WTC11 (cell line): ENCODE data around the gene FKBP4. TPM values are rescaled to one million over a fixed set of nuclear protein-coding genes. Genes with fewer than 3 reads are reported as not detected.

ENCODE experiments used
- ATAC-seq: fragments of 200-7000 bp; cut with Tn5 transposase; 2 replicates; pipeline ENCODE4 v1.10.0; 2021; ENCODE audit warnings: mild to moderate bottlenecking, moderate library complexity
- CTCF ChIA-PET: fragments of 300-600 bp; sonication (Branson Sonifier 250); formaldehyde crosslinking; loops from one replicate; lab custom pipeline; 2021; ENCODE audit warnings: antibody characterized with exemption; lab: Charles Lee
- POLR2A ChIA-PET: fragments of 350-600 bp; sonication (Branson Sonifier 250); formaldehyde crosslinking; loops from one replicate; lab custom pipeline; 2021; ENCODE audit warnings: antibody characterized with exemption; lab: Charles Lee
- DNase-seq: peaks from one replicate; pipeline ENCODE4 v3.0.0; 2021; ENCODE audit warnings: low spot score
- H3K27ac Mint-ChIP-seq: 2 replicates; pipeline ENCODE4 v1.8.0; 2021; ENCODE audit warnings: mixed read lengths
- H3K27me3 Mint-ChIP-seq: 2 replicates; pipeline ENCODE4 v1.8.0; 2021; ENCODE audit warnings: low read depth, mild to moderate bottlenecking, moderate library complexity, mixed read lengths
- H3K36me3 Mint-ChIP-seq: 2 replicates; pipeline ENCODE4 v1.8.0; 2021; ENCODE audit warnings: mixed read lengths
- H3K4me1 Mint-ChIP-seq: 2 replicates; pipeline ENCODE4 v1.8.0; 2022; ENCODE audit warnings: mixed read lengths
- H3K4me3 Mint-ChIP-seq: 2 replicates; pipeline ENCODE4 v1.8.0; 2021; ENCODE audit warnings: mild to moderate bottlenecking, moderate library complexity, mixed read lengths
- H3K9me3 Mint-ChIP-seq: 2 replicates; pipeline ENCODE4 v1.8.0; 2021; ENCODE audit warnings: mixed read lengths
- ATF3 ChIP-seq: sonication (generic); formaldehyde crosslinking; conservative IDR thresholded peaks from 2 replicates; pipeline ENCODE4 v1.8.1; 2022; ENCODE audit warnings: mild to moderate bottlenecking, missing genetic modification reagents
- CTCF ChIP-seq: fragments of 200-600 bp; IDR thresholded peaks from 2 replicates; pipeline ENCODE4 v1.8.0; 2022; ENCODE audit warnings: antibody characterized with exemption
- EMX1 ChIP-seq: fragments of 250-450 bp; sonication (Bioruptor Pico); IDR thresholded peaks from 2 replicates; pipeline ENCODE4 v1.8.0; 2021; ENCODE audit warnings: mild to moderate bottlenecking
- ESRRA ChIP-seq: sonication (generic); formaldehyde crosslinking; IDR thresholded peaks from 2 replicates; pipeline ENCODE4 v1.8.1; 2022; ENCODE audit warnings: mild to moderate bottlenecking, missing genetic modification reagents, borderline replicate concordance
- HMGA2 ChIP-seq: fragments of 250-450 bp; sonication (Bioruptor Pico); IDR thresholded peaks from 2 replicates; pipeline ENCODE4 v1.4.0; 2021; ENCODE audit warnings: mild to moderate bottlenecking, moderate library complexity
- MAX ChIP-seq: sonication (generic); formaldehyde crosslinking; IDR thresholded peaks from 2 replicates; pipeline ENCODE4 v1.8.0; 2022; ENCODE audit warnings: mild to moderate bottlenecking, missing genetic modification reagents
- NFE2L1 ChIP-seq: sonication (generic); formaldehyde crosslinking; IDR thresholded peaks from 2 replicates; pipeline ENCODE4 v1.8.1; 2023; ENCODE audit warnings: missing genetic modification reagents
- OVOL2 ChIP-seq: fragments of 250-450 bp; sonication (Bioruptor Pico); IDR thresholded peaks from 2 replicates; pipeline ENCODE4 v1.9.0; 2021; ENCODE audit warnings: mild to moderate bottlenecking, borderline replicate concordance
- PRDM15 ChIP-seq: sonication (generic); formaldehyde crosslinking; IDR thresholded peaks from 2 replicates; pipeline ENCODE4 v1.8.0; 2022; ENCODE audit warnings: missing genetic modification reagents
- PRRX2 ChIP-seq: fragments of 250-450 bp; sonication (Bioruptor Pico); IDR thresholded peaks from 2 replicates; pipeline ENCODE4 v1.8.0; 2021; ENCODE audit warnings: mild to moderate bottlenecking
- ZBTB21 ChIP-seq: sonication (generic); formaldehyde crosslinking; IDR thresholded peaks from 2 replicates; pipeline ENCODE4 v1.8.1; 2023; ENCODE audit warnings: mild to moderate bottlenecking, missing genetic modification reagents, borderline replicate concordance
- ZBTB43 ChIP-seq: sonication (generic); formaldehyde crosslinking; IDR thresholded peaks from 2 replicates; pipeline ENCODE4 v1.8.1; 2023; ENCODE audit warnings: mild to moderate bottlenecking, missing genetic modification reagents
- ZNF121 ChIP-seq: sonication (generic); formaldehyde crosslinking; IDR thresholded peaks from 2 replicates; pipeline ENCODE4 v1.8.0; 2023; ENCODE audit warnings: missing genetic modification reagents
- ZNF138 ChIP-seq: sonication (generic); formaldehyde crosslinking; conservative IDR thresholded peaks from 2 replicates; pipeline ENCODE4 v1.8.1; 2022; ENCODE audit warnings: mild to moderate bottlenecking, moderate library complexity, missing genetic modification reagents
- ZNF263 ChIP-seq: sonication (generic); formaldehyde crosslinking; IDR thresholded peaks from 2 replicates; pipeline ENCODE4 v1.8.1; 2022; ENCODE audit warnings: low read depth, mild to moderate bottlenecking, moderate library complexity, missing genetic modification reagents
- total RNA-seq: library from RNA; stranded (reverse); gene quantifications from 3 replicates; pipeline ENCODE4 v1.2.3, GENCODE V29; 2021

Gene FKBP4
- total RNA-seq, 1 experiment from 2014 or later = 257 TPM

- ChIA-PET CTCF (interaction anchor here (0.5 to 2.6 kb wide), 11 partner anchors 17 to 382 kb away, joined by 3 to 10 read pairs (median 4); no protein-coding TSS in a partner anchor), POLR2A (interaction anchor here (1.1 kb wide), 1 partner anchor 29 kb away, joined by 3 read pairs; no protein-coding TSS in a partner anchor)
- H3K9me3 Mint-ChIP-seq = no peaks in the 10 kb centered on the region
- H3K4me3 Mint-ChIP-seq = peak overlapping the region; percentile 99
- DNase-seq = peak; percentile 54
- ATAC-seq = peak; percentile 38
- peaks cover 17% of the 10 kb centered on the region for H3K36me3 Mint-ChIP-seq
- peaks cover 13% of the 10 kb centered on the region for H3K4me1 Mint-ChIP-seq
- H3K27me3 Mint-ChIP-seq = no peaks in the 10 kb centered on the region
- H3K27ac Mint-ChIP-seq = peak overlapping the region; percentile 90
- TF ChIP-seq ZNF121 (CRISPR knock-in tag) (no peak), CTCF (peak; percentile 39; the same call in 1 of the 2 replicates), ATF3 (CRISPR knock-in tag) (no peak), NFE2L1 (CRISPR knock-in tag) (no peak)
These were observed 18.7 kb downstream of the FKBP4 start for GRCh38 chr12:2813214-2814185.

GRCh38 chr12:2819810-2820209, 25.0 kb downstream of the FKBP4 start:
- Mint-ChIP-seq H3K4me3 (no peak overlapping the region), H3K4me1 (peaks cover 20% of the 10 kb centered on the region), H3K9me3 (no peaks in the 10 kb centered on the region), H3K27me3 (no peaks in the 10 kb centered on the region), H3K36me3 (peaks cover 55% of the 10 kb centered on the region), H3K27ac (no peak overlapping the region)
- TF ChIP-seq PRDM15 (no peak), HMGA2 (CRISPR knock-in tag) (no peak)
- no peak for DNase-seq
- CTCF ChIA-PET = interaction anchor here (0.7 to 2.0 kb wide), 4 partner anchors 26 to 137 kb away, joined by 3 to 7 read pairs (median 5); no protein-coding TSS in a partner anchor
- ATAC-seq = no peak; the same call in 1 of the 2 replicates
- POLR2A ChIA-PET = no interaction called here

GRCh38 chr12:2820432-2820831, 25.7 kb downstream of the FKBP4 start:
- H3K4me1 Mint-ChIP-seq = peaks cover 26% of the 10 kb centered on the region
- H3K9me3 Mint-ChIP-seq = no peaks in the 10 kb centered on the region
- H3K27me3 Mint-ChIP-seq = no peaks in the 10 kb centered on the region
- no peak overlapping the region for H3K4me3 Mint-ChIP-seq
- TF ChIP-seq PRRX2 (CRISPR knock-in tag) (no peak), ZNF263 (CRISPR knock-in tag) (no peak), ZBTB21 (no peak), ZBTB43 (CRISPR knock-in tag) (no peak), ESRRA (CRISPR knock-in tag) (no peak), OVOL2 (CRISPR knock-in tag) (no peak), EMX1 (CRISPR knock-in tag) (no peak), ZNF138 (CRISPR knock-in tag) (no peak), CTCF (no peak), MAX (no peak)
- no peak overlapping the region for H3K27ac Mint-ChIP-seq
- DNase-seq = no peak
- H3K36me3 Mint-ChIP-seq = peaks cover 61% of the 10 kb centered on the region
- POLR2A ChIA-PET = no interaction called here
- CTCF ChIA-PET = interaction anchor here (1.1 to 2.0 kb wide), 3 partner anchors 25 to 124 kb away, joined by 4 to 7 read pairs (median 6); no protein-coding TSS in a partner anchor
- no peak; the same call in 1 of the 2 replicates for ATAC-seq
